IMR-90 (cell line): ENCODE results near the gene SETD2. TPM values are rescaled to one million over a fixed set of nuclear protein-coding genes. Genes with fewer than 3 reads are reported as not detected.

Source experiments
- ATAC-seq: fragments of 200-7000 bp; cut with Tn5 transposase; 2 replicates; pipeline ENCODE4 v1.9.1; 2020; ENCODE audit warnings: low read depth, mild to moderate bottlenecking, moderate library complexity
- BruUV-seq: library from RNA; stranded (reverse); fragments of 400-500 nt; replicated peaks from 2 replicates; lab custom pipeline; 2021; lab: Mats Ljungman, UMichigan
- CTCF ChIA-PET: fragments of 300-600 bp; formaldehyde crosslinking; extraction: SDS; loops from one replicate; lab custom pipeline; 2021; ENCODE audit warnings: antibody characterized with exemption; lab: Yijun Ruan, JAX
- POLR2A ChIA-PET: fragments of 300-600 bp; sonication (Branson Sonifier 250); formaldehyde crosslinking; loops from one replicate; lab custom pipeline; 2022; ENCODE audit warnings: antibody characterized with exemption; ENCODE audit not compliant: unreplicated experiment; lab: Charles Lee
- DNase-seq: peaks from one replicate; pipeline ENCODE4 v3.0.0; 2013
- H2AFZ ChIP-seq: replicated peaks from 2 replicates; pipeline ENCODE3; 2013; ENCODE audit warnings: low read length, mild to moderate bottlenecking; ENCODE audit not compliant: poor library complexity
- H2AK5ac ChIP-seq: 2 replicates; pipeline ENCODE4 v1.6.1; 2013; ENCODE audit warnings: low read depth, low read length, inconsistent platforms
- H2AK9ac ChIP-seq: replicated peaks from 2 replicates; pipeline ENCODE3; 2013; ENCODE audit warnings: mild to moderate bottlenecking, low read depth, low read length, moderate library complexity; ENCODE audit not compliant: poor library complexity
- H2BK120ac ChIP-seq: 2 replicates; pipeline ENCODE4 v1.6.1; 2013; ENCODE audit warnings: low read depth, low read length, inconsistent platforms
- H2BK15ac ChIP-seq: 3 replicates; pipeline ENCODE4 v1.6.1; 2013; ENCODE audit warnings: low read depth, low read length, inconsistent platforms
- H2BK20ac ChIP-seq: 2 replicates; pipeline ENCODE4 v1.6.1; 2013; ENCODE audit warnings: low read depth, mild to moderate bottlenecking, inconsistent platforms, low read length, moderate library complexity
- H2BK5ac ChIP-seq: 2 replicates; pipeline ENCODE4 v1.6.1; 2013; ENCODE audit warnings: mild to moderate bottlenecking, low read depth, low read length, inconsistent platforms; ENCODE audit not compliant: poor library complexity, severe bottlenecking
- H3K14ac ChIP-seq: replicated peaks from 2 replicates; pipeline ENCODE4 v1.6.1; 2013; ENCODE audit warnings: low read depth, low read length, inconsistent platforms
- H3K18ac ChIP-seq: 2 replicates; pipeline ENCODE4 v1.6.1; 2013; ENCODE audit warnings: low read depth, low read length, control low read depth
- H3K23ac ChIP-seq: 2 replicates; pipeline ENCODE4 v1.6.1; 2013; ENCODE audit warnings: low read depth, low read length, inconsistent platforms
- H3K27ac ChIP-seq: 2 replicates; pipeline ENCODE4 v1.5.1; 2013; ENCODE audit warnings: mild to moderate bottlenecking, control low read depth, low read length; ENCODE audit not compliant: insufficient read depth
- H3K27me3 ChIP-seq: 2 replicates; pipeline ENCODE4 v1.6.1; 2013; ENCODE audit warnings: low read length; ENCODE audit not compliant: control insufficient read depth, insufficient read depth
- H3K36me3 ChIP-seq: 2 replicates; pipeline ENCODE4 v1.6.1; 2013; ENCODE audit warnings: low read length, mixed read lengths; ENCODE audit not compliant: control insufficient read depth, insufficient read depth
- H3K4ac ChIP-seq: 2 replicates; pipeline ENCODE4 v1.6.1; 2013; ENCODE audit warnings: low read depth, low read length, inconsistent platforms
- H3K4me1 ChIP-seq: 2 replicates; pipeline ENCODE4 v1.6.1; 2013; ENCODE audit warnings: low read length, mixed read lengths; ENCODE audit not compliant: control insufficient read depth, insufficient read depth
- H3K4me2 ChIP-seq: 2 replicates; pipeline ENCODE4 v1.6.1; 2013; ENCODE audit warnings: low read depth, mild to moderate bottlenecking, control low read depth, low read length, moderate library complexity
- H3K4me3 ChIP-seq: 2 replicates; pipeline ENCODE4 v1.5.1; 2013; ENCODE audit warnings: low read depth, mild to moderate bottlenecking, control low read depth, low read length, moderate library complexity; ENCODE audit not compliant: insufficient read depth
- H3K56ac ChIP-seq: 2 replicates; pipeline ENCODE4 v1.6.1; 2013; ENCODE audit warnings: low read length, inconsistent platforms; ENCODE audit not compliant: insufficient read depth; ENCODE audit errors: extremely low read depth
- H3K79me1 ChIP-seq, 2 experiments: 2 replicates each; pipeline ENCODE4 v1.6.1; 2013; ENCODE audit warnings: low read length in 2 of 2, inconsistent platforms in 1 of 2, low read depth in 1 of 2
- H3K9ac ChIP-seq: 2 replicates; pipeline ENCODE4 v1.6.1; 2013; ENCODE audit warnings: low read depth, low read length, control low read depth
- H3K9me1 ChIP-seq: 2 replicates; pipeline ENCODE4 v1.6.1; 2013; ENCODE audit warnings: low read length, inconsistent platforms; ENCODE audit not compliant: insufficient read depth
- H3K9me3 ChIP-seq: 2 replicates; pipeline ENCODE4 v1.6.1; 2013; ENCODE audit warnings: low read length; ENCODE audit not compliant: control insufficient read depth, insufficient read depth
- H4K20me1 ChIP-seq: 2 replicates; pipeline ENCODE4 v1.6.1; 2013; ENCODE audit warnings: low read length, inconsistent platforms; ENCODE audit not compliant: insufficient read depth
- H4K5ac ChIP-seq: 2 replicates; pipeline ENCODE4 v1.6.1; 2013; ENCODE audit warnings: mild to moderate bottlenecking, low read depth, low read length, control low read depth
- H4K8ac ChIP-seq, 2 experiments: 2 replicates each; pipeline ENCODE4 v1.6.1; 2013; ENCODE audit warnings: low read depth in 2 of 2, low read length in 2 of 2, control low read depth in 1 of 2, inconsistent platforms in 1 of 2
- H4K91ac ChIP-seq: 2 replicates; pipeline ENCODE4 v1.6.1; 2013; ENCODE audit warnings: low read depth, low read length, inconsistent platforms; ENCODE audit not compliant: insufficient read depth
- FOS ChIP-seq: fragments of 150-350 bp; IDR thresholded peaks from 2 replicates; pipeline ENCODE4 v1.6.1; 2016; ENCODE audit warnings: low read depth, low read length
- POLR2A ChIP-seq: IDR thresholded peaks from 2 replicates; pipeline ENCODE4 v1.6.1; 2012; ENCODE audit warnings: mild to moderate bottlenecking, low read depth, low read length
- RAD21 ChIP-seq: IDR thresholded peaks from 2 replicates; pipeline ENCODE4 v1.6.1; 2012; ENCODE audit warnings: low read length, improper control_type of control experiment
- RCOR1 ChIP-seq: IDR thresholded peaks from 2 replicates; pipeline ENCODE4 v1.6.1; 2012; ENCODE audit warnings: mild to moderate bottlenecking, low read length, improper control_type of control experiment; ENCODE audit not compliant: insufficient replicate concordance
- WGBS, 2 experiments: methylation state at CpG; one replicate each; pipeline versions ENCODE4 v1.1.5 to v1.1.7; 2013; ENCODE audit warnings: missing lambda C conversion rate in 2 of 2; ENCODE audit not compliant: insufficient read length in 1 of 2; ENCODE audit errors: extremely low coverage in 2 of 2; 5-methylcytosine and 5-hydroxymethylcytosine counted together
- dilution Hi-C: fragments of 300-500 bp; cut with HindIII; formaldehyde crosslinking; loops from one replicate; pipeline ENCODE4 v1.14.3; 2018; ENCODE audit warnings: low sequenced_read_pairs; ENCODE audit not compliant: unreplicated experiment
- in situ Hi-C: fragments of 300-500 bp; cut with MboI; formaldehyde crosslinking; loops from 3 replicates; pipeline ENCODE4 v1.14.3; 2019; ENCODE audit warnings: low sequenced_read_pairs, inconsistent platforms, mixed read lengths
- intact Hi-C: fragments of 100-400 bp; cut with micrococcal nuclease; formaldehyde crosslinking; loops from 2 replicates; pipeline ENCODE4 v1.10.0; 2022
- polyA plus RNA-seq, 3 experiments: library from polyadenylated mRNA; depleted of rRNA; stranded (reverse); fragments of >200 nt; gene quantifications; 2 replicates each; pipeline ENCODE4 v1.2.3, GENCODE V29; 2012; ENCODE audit warnings: low replicate concordance in 1 of 3
- total RNA-seq: library from RNA; depleted of rRNA; stranded (reverse); fragments of >200 nt; gene quantifications from 2 replicates; pipeline ENCODE4 v1.2.3, GENCODE V29; 2012
- TF ChIP-seq, protein P1 (sequence below): fragments of 150-350 bp; IDR thresholded peaks from 2 replicates; pipeline ENCODE4 v1.6.1; 2017; ENCODE audit warnings: mild to moderate bottlenecking, antibody characterized with exemption, low read length, low read depth
- TF ChIP-seq, protein P2 (sequence below): fragments of 150-350 bp; IDR thresholded peaks from 2 replicates; pipeline ENCODE4 v1.6.1; 2016; ENCODE audit warnings: low read depth, mild to moderate bottlenecking, low read length, moderate library complexity, borderline replicate concordance
- TF ChIP-seq, protein P3 (sequence below): conservative IDR thresholded peaks from 2 replicates; pipeline ENCODE4 v1.5.1; 2012; ENCODE audit warnings: mild to moderate bottlenecking, low read depth, low read length, improper control_type of control experiment

Gene SETD2
- total and polyA plus RNA-seq, 2 of the 4 experiments (the other 2 are of a cell fraction): 18.3 to 20.1 TPM

- TF ChIP-seq RCOR1 (no peak), POLR2A (no peak), RAD21 (no peak), FOS (no peak)
- TF ChIP-seq, protein P1, sequence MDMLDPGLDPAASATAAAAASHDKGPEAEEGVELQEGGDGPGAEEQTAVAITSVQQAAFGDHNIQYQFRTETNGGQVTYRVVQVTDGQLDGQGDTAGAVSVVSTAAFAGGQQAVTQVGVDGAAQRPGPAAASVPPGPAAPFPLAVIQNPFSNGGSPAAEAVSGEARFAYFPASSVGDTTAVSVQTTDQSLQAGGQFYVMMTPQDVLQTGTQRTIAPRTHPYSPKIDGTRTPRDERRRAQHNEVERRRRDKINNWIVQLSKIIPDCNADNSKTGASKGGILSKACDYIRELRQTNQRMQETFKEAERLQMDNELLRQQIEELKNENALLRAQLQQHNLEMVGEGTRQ: no peak
- TF ChIP-seq, protein P2, sequence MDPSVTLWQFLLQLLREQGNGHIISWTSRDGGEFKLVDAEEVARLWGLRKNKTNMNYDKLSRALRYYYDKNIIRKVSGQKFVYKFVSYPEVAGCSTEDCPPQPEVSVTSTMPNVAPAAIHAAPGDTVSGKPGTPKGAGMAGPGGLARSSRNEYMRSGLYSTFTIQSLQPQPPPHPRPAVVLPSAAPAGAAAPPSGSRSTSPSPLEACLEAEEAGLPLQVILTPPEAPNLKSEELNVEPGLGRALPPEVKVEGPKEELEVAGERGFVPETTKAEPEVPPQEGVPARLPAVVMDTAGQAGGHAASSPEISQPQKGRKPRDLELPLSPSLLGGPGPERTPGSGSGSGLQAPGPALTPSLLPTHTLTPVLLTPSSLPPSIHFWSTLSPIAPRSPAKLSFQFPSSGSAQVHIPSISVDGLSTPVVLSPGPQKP: no peak
- TF ChIP-seq, protein P3, sequence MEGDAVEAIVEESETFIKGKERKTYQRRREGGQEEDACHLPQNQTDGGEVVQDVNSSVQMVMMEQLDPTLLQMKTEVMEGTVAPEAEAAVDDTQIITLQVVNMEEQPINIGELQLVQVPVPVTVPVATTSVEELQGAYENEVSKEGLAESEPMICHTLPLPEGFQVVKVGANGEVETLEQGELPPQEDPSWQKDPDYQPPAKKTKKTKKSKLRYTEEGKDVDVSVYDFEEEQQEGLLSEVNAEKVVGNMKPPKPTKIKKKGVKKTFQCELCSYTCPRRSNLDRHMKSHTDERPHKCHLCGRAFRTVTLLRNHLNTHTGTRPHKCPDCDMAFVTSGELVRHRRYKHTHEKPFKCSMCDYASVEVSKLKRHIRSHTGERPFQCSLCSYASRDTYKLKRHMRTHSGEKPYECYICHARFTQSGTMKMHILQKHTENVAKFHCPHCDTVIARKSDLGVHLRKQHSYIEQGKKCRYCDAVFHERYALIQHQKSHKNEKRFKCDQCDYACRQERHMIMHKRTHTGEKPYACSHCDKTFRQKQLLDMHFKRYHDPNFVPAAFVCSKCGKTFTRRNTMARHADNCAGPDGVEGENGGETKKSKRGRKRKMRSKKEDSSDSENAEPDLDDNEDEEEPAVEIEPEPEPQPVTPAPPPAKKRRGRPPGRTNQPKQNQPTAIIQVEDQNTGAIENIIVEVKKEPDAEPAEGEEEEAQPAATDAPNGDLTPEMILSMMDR: no peak
- ChIA-PET POLR2A (no interaction called here), CTCF (no interaction called here)
- ATAC-seq (no peak), DNase-seq (no peak)
- Histone ChIP-seq H3K27ac (no peak overlapping the region), H3K9me3 (no peaks in the 10 kb centered on the region), H2BK120ac (no peak overlapping the region), H2BK15ac (no peak overlapping the region), H2BK5ac (no peak overlapping the region), H3K79me1 (no peaks in the 10 kb centered on the region), H3K9me1 (peaks cover 5% of the 10 kb centered on the region), H3K56ac (no peak overlapping the region), H2AFZ (no peak overlapping the region), H3K4ac (no peak overlapping the region), H4K20me1 (no peaks in the 10 kb centered on the region), H4K8ac (no peak overlapping the region), H3K4me3 (no peak overlapping the region), H3K4me2 (no peak overlapping the region), H2AK9ac (no peak overlapping the region), H3K23ac (no peak overlapping the region), H4K91ac (no peak overlapping the region), H2AK5ac (no peak overlapping the region), H3K36me3 (no peaks in the 10 kb centered on the region; the same call in 1 of the 2 replicates), H3K14ac (no peak overlapping the region), H4K5ac (no peak overlapping the region), H3K27me3 (no peaks in the 10 kb centered on the region), H2BK20ac (no peak overlapping the region), H3K4me1 (no peaks in the 10 kb centered on the region), H3K18ac (no peak overlapping the region), H3K9ac (no peak overlapping the region)
- no TSS peak for BruUV-seq
- in situ Hi-C loops: no loop called here
- intact Hi-C loops: no loop called here
- dilution Hi-C loops: no loop called here
- 83% methylated on average over 1 of the region's 11 CpGs; no CpG with 5 or more reads in 1 of the 2 experiments for whole genome bisulfite sequencing, 2 experiments
These were observed 173.1 kb downstream of the SETD2 start for GRCh38 chr3:46990573-46991374.
